NCI-H82 treated with DMSO at 0.1 percent for 48 hours (cell line): ENCODE data around the gene PDIA4.
"Not testable (repeated sequence)": the region's sequence is repeated elsewhere in the genome, so short reads cannot be mapped to it uniquely, and the experiment has no call there.

ENCODE experiments used
- DNase-seq: peaks from one replicate; lab custom pipeline; 2025; ENCODE audit not compliant: unreplicated experiment; lab: John Stamatoyannopoulos, UW

PDIA4 gene

DNA sequence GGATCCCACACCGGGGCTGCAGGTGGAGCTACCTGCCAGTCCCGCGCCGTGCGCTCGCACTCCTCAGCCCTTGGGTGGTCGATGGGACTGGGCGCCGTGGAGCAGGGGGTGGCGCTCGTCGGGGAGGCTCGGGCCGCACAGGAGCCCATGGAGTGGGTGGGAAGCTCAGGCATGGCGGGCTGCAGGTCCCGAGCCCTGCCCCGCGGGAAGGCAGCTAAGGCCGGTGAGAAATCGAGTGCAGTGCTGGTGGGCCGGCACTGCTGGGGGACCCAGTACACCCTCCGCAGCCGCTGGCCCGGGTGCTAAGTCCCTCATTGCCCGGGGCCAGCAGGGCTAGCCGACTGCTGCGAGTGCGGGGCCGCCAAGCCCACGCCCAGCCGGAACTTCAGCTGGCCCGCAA lies 10.3 kb upstream of the PDIA4 start:
- not testable (repeated sequence) for DNase-seq

DNA sequence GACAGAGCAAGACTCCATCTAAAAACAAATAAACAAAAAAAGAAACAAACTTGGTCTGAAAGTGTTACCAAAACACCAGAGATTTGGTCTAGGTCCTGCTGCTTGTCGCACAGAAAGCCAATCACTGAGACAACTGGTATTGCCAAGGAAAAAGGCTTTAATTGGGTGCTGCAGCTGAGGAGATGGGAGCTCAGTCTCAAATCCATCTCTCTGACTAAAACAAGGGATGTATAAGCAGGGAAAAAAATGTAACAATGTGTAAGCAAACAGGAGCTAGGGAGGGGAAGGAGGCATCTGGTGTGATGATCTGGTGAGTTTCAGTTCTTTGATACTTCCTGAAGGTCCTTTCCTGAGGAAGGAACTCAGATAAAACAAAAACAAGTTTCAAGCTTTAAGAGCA lies 8.4 kb upstream of the PDIA4 start:
- DNase-seq: no peak

DNA sequence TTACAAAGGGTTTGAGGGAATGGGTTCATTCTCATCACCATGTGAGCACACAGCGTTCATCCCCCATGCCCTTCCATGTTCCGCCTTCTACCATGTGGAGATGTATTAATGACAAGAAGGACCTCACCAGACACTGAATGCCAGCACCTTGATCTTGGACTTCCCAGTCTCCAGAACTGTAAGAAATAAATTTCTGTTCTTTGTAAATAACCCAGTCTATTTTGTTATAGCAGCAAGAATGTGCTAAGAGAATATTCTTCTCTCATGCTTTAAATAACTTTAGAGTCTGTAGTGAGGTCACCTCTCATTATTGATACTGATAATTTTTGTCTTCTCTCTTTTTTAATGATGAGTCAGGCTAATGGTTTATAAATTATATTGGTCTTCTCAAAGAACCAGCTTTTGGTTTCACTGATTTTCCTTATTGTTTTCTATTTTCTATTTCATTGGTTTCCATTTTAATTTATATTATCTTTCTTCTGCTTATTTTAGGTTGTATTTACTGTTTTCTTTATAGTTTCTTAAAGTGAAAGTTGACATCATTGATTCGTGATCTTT lies 3.1 kb upstream of the PDIA4 start:
- no peak for DNase-seq

DNA sequence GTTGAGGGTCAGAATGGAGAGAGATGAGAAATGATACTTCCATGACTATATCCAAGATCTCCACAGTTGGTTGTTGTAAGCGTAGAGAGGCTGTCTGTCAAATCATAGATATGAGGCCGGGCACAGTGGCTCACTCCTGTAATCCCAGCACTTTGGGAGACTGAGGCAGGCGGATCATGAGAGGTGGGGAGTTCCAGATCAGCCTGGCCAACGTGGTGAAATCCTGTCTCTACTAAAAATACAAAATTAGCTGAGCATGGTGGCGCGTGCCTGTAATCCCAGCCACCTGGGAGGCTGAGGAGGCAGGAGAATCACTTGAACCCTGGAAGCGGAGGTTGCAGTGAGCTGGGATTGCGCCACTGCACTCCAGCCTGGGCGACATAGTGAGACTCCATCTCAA lies 2.1 kb upstream of the PDIA4 start:
- DNase-seq: not testable (repeated sequence)

DNA sequence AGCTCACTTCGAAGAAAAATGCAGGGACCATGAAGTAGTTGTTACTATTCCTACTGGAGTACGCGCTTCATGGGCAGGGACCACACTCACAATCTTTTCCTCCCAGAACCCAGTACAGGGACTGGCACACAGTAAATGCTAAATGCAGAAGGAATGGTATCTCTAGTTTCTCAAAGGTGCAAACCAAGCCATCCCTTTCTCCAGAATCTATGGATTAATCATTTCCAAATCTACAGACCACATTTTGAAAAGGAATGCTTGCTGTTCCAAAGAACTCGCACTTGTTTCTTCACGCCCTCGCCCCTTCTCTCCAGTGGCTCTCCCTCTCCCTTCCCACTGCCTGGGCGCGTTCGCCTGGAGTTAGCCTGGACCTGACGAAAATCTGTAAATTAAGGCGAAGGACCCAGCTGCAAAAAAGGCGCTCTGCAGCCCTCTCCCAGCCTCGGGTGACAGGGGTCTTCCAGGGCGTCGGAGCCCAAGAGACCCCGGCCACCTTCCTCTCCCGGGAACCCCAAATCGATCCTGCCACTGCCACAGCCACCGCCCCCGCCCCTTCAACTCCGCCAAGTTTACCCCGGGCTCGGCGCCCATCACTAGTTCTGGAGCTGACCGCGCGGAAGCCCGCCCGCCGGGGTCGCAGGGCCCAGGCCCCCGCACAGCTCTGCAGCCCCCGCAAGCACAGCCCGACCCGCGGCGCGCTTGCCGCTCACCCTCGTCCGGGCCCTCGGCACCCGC lies 527 bp downstream of the PDIA4 start:
- no peak for DNase-seq

DNA sequence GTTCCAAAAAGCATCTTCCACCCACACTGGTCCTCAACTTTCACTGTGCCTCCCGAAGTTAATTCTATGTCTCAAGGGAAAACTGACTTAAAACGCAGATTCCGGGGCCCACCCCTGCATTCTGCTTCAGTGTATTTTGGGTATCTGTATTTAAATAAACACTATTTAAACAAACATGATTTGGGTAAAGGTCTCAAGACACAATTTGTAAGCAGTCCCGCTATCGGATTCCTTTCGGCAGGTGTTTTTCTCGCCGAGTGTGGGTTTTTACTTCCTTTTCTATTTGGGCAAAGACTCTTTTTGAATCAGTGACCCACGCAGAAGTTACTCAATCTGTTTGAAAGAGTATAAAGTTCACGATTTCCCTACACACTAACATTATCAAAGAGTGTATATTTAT lies 1.2 kb downstream of the PDIA4 start:
- no peak for DNase-seq

DNA sequence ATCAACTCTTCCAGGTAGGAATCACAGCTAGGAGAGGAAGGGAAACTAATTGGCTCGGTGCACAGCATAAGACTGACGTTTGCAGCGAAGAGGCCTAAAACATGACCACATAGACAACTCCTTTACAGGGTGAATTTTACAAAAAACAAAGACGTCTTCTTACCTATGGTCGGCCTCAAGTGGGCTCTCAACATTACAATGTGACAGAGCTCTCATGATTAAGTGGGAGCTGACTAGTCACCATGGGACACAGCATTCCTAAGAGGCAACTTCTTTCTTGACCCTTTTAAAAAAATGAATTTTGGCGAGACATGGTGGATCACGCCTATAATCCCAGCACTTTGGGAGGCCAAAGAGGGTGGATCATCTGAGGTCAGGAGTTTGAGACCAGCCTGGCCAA lies 4.6 kb downstream of the PDIA4 start:
- no peak for DNase-seq

DNA sequence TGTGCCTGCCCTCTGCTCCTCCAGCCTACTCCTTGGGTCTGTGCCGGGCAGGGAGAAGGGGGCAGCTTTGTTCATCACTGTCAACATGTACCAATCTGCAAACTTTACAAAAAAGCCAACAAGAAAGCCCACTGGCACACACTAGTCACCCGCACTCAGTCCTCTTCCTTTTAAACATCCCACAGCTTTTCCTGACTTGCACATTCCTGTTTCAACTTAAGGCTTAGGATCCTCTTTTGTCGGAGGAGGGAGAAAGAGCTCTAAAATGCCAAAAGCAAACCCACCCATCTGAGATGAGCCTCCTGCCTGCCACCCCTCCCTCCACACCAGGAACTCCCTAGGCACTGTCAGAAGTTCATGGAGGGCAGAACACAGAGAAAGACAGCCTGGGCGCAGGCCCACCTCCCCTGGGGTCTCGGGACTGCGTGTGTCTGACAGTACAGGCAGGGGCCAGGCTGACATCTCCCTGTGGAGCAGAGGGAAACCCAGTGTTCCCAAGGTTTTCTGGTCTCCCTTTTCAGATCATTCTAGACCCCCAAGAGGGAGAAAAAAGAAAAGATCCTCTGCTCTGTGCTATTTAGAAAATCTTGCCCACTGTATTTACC lies 5.4 kb downstream of the PDIA4 start:
- no peak for DNase-seq

DNA sequence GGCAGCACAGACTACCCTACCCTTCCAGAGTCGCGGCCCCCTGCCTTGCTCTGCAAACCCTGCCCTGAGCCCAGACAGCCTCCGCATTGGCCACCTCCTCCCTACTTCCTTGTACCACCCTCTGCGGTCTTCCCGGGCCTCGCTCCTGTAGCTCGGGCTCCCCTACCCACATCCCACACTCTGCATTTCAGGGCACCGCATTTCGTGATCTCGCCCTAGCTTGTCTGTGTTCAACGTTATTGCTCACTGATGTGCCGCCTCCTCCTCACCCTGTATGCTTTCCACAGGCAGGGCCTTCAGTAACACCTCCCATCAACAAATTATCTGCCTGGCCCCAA lies 6.6 kb downstream of the PDIA4 start:
- no peak for DNase-seq

DNA sequence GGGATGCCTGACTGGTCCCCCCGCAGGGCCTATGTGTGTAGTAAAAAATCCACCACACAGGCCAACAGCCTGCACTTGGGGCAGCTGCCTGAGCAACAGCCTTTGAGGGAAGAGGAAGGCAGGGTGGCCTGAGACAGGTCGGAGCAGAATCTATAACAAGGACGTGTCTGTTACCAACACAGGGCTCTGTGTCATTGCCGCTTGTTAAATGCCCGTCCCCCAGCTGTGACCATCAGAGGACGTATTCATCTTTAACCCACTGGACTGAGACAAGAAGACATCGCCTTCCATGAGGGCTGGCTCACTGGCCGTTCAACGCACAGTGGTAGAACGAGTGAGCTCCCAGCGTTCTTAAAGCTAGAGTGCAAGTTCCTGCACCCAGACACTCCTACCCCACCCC lies 7.8 kb downstream of the PDIA4 start:
- DNase-seq: no peak

DNA sequence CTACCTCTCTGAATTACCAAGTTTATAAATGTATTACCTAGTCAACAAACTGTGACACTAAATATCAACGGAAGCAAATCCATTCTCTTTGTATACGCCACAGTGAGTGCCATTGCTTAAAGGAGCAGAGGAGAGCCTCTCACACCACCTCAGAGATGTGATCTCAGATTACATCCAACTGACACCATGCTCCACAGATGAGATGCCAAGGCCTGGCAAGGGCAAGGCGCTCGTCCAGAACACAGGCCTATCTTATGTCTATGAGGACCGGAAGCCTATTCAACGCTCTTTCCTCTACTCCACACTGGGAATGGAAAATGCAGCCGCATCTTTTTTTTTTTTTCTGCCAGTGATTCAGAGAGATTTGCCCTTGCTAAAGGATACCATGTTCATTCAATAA lies 11.4 kb downstream of the PDIA4 start:
- DNase-seq: no peak

DNA sequence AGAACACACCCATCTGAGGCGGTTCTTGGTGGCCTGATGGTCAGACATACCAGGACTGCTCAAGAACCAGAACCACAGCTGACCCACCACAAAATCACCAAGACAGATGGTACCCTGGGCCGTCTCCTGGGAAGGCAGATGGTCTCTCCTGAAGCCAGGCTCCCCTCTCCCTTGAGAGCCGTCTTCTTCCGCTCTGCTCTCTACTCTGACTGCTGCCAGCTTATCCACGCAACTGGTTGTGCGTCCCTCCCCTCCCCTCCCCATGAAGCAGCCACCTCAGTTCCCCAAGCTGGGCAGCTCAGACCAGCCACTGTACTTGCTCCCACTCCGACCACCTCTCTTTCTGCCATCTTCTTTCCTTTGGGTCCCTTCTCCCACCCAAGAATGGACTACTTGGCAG lies 14.0 kb downstream of the PDIA4 start:
- no peak for DNase-seq

DNA sequence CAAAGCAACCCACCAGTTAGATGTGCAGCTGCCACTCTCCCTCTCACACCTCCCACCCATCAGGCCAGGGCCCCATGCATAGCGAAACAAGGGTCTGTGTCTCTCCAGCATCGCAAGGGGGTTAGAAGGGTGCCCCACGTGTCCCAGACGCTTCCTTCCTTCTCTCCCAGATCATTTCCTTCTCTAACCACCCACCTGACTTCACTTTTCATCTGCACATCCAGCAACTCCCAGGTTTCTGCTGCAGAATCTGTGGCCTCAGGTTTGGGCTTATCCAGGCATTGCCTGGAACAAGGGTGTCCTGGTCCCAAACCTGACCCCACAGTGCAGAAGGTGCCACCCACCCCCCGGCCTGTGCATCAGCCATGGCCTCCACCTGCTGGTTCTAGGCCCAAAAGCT lies 14.4 kb downstream of the PDIA4 start:
- DNase-seq: no peak

DNA sequence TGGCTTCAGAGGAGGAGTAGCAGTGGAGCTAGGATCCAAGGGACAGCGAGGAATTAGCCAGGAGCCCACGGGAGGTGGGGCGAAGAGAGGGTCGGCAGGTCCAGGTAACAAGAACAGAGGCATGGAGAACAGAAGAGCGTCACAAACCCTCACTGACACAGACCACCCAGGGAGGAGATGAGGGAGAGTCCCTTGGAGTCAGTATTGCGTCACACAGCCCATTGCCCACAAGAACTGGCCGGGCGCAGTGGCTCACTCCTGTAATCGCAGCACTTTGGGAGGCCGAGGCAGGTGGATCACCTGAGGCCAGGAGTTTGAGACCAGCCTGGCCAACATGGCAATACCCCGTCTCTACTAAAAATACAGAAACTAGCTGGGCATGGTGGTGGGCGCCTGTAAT lies 15.6 kb downstream of the PDIA4 start:
- not testable (repeated sequence) for DNase-seq

DNA sequence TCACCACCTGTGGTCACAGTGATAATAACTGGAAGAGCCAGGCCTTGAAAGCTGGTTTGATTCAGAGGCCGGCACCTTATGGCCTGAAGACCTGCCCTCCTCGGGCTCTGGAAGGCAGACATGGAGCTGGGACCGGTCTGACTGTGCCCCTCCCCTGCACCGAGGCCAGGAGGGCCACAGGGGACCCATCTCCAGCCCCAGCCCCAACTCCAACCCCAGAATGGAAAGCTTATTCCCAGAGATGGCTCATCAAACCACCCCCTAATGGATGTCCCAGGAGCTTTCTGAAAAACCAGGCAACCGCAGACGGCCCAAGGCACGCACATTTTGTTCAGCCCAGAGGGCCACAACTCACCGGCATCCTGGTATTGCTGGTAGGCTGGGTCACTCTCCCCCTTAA lies 16.8 kb downstream of the PDIA4 start:
- no peak for DNase-seq

DNA sequence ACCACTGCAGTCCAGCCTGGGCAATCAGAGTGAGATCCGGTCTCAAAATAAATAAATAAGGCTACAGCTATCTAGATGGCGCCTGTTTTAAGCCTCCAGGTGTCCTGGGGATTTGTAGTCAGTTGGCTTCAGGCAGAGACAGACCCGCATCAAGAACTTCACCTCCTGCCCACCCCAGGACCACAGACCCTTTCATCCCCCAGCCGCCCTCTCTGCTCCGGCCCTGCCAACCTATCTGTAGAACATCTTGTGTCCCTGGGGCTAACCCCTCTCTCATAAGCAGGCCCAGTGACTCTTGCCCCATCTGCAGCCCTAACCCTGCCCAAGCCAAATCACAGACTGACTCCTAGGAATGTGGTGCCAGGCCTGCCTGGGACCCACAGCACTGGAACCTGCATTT lies 17.9 kb downstream of the PDIA4 start:
- DNase-seq: no peak

DNA sequence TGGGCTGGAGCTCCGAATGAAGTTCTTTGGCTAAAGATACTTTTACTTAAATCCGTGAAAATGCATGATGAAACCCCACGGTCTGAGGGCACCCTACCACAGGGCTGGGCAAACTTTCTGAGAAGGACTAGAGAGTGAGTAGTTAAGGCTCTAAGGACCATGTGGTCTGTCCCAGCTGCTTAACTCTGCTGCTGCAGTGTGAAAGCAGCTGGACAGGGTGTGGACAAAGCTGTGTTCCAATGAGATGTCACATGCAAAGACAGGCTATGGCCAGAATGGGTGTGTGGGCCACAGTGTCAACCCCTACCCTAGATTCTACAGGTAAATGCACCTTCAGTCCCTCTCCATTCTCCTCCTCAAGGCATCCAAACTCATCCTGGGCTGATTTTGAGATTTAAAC lies 18.8 kb downstream of the PDIA4 start:
- DNase-seq: no peak

DNA sequence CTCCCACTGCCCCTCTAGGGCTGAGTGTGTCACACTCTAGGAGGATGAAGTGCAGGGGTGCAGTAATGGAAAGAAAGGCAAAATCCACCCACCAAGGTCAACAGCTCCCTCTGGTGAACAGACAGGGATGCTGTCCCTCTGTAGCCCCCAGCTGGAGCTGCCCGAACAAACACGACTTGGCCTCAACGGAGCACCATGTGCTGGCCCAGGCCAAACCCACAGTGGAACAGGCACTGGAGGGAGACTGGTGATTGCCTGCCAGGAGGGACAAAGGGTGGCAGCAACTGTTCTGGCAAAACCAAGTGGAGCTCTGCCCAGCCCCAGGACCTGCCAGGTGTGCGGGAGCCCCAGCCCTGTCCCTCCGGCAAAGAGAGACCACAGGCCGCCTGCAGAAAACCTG lies 20.7 kb downstream of the PDIA4 start:
- DNase-seq: no peak

DNA sequence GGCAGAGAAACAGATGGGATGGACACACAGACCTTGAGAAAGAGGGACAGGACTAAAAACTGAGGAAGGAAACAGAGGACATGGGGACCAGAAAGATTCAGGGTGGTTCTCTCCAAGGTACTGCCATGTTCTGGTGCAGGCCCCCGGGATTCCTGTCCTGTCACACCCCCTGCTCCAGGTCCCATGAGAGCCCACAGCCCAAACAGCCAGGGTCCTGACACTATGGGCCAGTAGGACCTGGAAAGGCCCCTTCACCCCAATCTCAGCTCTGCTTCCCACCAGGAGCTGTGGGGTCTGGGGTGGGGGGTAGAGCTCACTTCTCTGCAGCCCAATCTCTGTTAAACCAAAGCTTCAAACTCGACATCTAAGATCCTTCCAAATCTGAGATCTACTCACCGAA lies 21.2 kb downstream of the PDIA4 start:
- DNase-seq: no peak

DNA sequence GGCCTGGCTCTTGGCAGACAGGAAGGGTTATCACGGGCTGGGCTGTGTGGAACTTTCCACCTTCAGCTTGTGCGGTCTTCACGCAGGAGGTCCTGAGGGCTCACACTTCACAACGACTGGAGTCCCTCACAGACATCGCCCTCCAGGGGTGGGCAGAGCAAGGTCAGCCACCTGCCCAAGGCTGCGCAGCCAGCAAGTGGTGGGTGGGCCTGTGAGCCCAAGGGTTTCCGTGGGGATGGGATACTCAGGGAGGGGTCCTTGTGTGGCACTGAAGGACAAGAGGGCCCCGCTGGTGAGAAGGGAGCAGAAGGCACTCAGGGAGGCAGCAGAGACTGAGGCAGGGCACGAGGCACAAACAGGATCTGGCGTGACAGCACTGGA lies 22.0 kb downstream of the PDIA4 start:
- no peak for DNase-seq

DNA sequence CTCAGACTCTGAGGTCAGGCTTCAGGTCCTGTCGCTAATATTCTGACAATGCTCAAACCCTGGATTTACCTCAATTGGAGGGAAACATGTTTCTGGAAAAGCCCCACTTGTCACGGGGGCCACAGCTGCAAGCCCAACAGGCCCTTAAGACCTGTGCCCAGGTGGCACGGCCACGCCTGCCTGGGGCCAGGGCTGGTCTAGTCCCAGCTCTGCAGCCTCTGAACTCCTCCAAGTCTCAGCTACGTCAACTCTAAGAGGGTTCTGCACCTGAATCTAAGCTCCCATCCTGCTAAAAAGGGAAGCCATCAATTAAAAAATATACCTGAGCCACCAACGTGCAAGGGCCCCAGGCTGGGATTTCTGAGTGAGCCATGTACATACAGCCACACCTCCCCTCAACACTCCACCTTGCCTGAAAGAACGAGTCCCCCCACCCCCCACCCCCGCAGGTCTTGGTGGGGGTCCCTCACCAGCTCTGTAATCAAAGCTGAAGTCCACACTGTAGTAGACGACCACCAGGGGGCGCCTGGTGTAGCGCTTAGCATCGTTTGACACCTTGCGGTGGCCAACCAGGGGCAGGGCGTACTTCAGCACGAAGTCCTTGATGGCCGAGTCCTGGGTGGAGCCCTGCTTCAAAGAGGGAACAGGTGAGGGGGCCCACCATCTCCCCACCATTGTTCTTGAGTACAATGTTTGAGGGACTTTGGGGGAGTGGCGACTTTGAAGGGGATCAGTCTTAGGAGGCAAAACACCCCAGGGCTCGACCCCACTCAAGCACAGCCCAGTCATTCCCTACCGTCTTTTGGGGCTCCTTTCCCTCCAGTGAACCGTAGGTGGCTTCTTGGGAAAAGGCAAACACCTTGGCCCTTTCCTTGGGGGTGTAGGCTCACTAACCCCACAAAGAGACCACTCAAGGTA lies 22.6 kb downstream of the PDIA4 start:
- no peak for DNase-seq
